HG02588 (cell line): ENCODE measurements around the gene PPP1R16B.
"Not testable (repeated sequence)": the region's sequence is repeated elsewhere in the genome, so short reads cannot be mapped to it uniquely, and the experiment has no call there.

ENCODE experiments used
- ATAC-seq: cut with Tn5 transposase; IDR thresholded peaks from one replicate; pipeline ENCODE4 v1.9.1; 2021; ENCODE audit warnings: mild to moderate bottlenecking, moderate library complexity; ENCODE audit not compliant: unreplicated experiment

PPP1R16B gene

GRCh38 chr20:38843346-38843745 lies 37.8 kb downstream of the PPP1R16B start:
- ATAC-seq = no peak

GRCh38 chr20:38844963-38845362 lies 39.5 kb downstream of the PPP1R16B start:
- ATAC-seq = no peak

- ATAC-seq = no peak
Measured at GRCh38 chr20:38847840-38848239, 42.3 kb downstream of the PPP1R16B start.

DNA sequence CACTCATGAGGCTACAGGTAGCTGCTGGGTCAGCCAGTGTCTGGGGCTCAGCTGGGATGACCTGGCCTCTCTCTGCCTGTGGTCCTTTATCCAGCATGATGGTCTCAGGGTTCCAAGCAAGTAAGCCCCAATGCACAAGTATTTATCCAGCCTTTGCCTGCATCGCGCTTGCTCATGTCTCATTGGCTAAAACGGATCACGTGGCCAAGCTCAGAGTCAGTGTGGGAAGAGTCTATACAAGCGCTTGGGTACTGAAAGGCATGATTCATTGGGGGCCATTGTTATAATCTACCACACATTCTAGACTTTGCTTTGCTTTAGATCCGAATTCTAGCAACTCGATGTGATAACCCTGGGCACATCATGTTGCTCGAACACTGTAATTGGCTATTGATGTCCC lies 48.3 kb downstream of the PPP1R16B start:
- ATAC-seq = no peak

GRCh38 chr20:38854654-38855066 lies 49.2 kb downstream of the PPP1R16B start:
- no peak for ATAC-seq

DNA sequence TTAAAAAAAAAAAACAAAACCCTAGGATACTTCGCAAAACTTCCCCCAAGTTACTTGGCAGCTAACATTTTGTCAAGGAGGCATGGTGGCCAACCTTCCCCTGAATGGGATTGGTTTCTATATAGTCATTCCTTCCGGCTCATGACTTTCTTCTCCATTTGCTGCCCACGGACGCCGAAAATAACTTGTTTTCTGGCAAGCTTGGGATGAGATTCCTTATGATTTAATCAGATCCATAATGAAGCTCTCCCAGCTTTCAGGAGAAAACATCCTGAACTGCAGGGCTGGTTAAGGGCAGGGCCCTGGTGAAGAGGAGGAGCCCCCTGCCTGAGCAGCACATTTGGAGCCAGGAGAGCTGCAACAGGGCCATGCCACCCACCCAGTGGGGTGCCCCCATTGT lies 49.9 kb downstream of the PPP1R16B start:
- ATAC-seq = no peak

DNA sequence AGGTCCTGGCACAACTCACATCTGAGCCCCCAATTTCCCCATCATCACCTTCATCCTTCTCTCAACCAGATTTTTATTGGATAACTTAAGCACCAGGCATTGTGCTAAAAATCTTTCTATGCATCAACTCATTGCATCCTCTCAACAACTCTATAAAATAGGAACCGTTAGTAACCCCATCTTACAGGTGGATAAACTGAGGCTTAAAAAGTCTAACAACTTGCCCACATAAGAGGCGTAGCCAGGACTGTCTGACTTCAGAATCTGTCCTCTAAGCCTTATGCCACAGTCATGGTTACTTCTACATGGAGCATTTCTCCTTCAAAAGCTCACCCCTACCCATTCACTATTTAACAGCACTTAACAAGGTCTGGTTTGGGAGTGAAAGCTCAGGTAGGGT lies 51.1 kb downstream of the PPP1R16B start:
- no peak for ATAC-seq

GRCh38 chr20:38857703-38858102 lies 52.2 kb downstream of the PPP1R16B start:
- no peak for ATAC-seq

DNA sequence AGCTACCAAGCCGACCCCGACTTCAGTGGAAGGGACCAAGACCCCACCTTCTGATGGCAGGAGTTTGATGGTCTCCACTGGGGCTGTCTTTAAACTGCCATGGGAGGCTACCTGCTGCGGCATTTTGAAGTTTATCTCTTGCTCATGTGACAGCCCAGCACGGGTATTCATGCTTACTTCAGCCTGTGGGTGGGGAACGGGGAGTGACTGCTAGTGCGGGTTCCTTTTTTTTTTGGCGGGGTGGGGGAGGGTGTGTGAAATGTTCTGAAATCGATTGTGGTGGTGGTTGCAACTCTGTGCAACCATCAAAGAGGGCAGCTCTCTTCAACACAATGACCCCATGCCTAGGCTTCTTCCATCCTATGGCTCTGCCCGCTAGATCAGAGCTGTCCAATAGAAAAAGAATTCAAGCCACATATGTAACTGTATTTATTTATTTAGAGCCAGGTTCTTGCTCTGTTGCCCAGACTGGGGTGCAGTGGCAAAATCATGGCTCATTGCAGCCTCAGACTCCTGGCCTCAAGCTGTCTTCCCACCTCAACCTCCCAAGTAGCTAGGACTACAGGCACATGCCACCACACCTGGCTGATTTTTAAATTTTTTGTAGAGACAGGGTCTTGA lies 53.7 kb downstream of the PPP1R16B start:
- no peak for ATAC-seq

DNA sequence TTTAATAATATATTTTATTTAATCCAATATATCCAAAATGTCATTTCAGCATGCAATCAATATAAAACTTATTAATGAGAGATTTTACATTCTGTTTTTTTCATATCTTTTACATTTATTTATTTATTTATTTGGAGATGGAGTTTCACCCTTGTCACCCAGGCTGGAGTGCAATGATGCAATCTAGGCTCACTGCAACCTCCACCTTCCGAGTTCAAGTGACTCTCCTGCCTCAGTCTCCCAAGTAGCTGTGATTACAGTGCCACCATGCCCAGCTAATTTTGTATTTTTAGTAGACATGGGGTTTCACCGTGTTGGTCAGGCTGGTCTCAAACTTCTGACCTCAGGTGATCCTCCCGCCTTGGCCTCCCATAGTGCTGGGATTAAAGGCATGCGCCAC lies 54.4 kb downstream of the PPP1R16B start:
- not testable (repeated sequence) for ATAC-seq

- no peak for ATAC-seq
Measured at GRCh38 chr20:38861071-38861401, 55.5 kb downstream of the PPP1R16B start.

GRCh38 chr20:38862226-38862625 lies 56.7 kb downstream of the PPP1R16B start:
- ATAC-seq = no peak

- ATAC-seq = peak; percentile 56
Measured at GRCh38 chr20:38863024-38863851, 57.7 kb downstream of the PPP1R16B start.

GRCh38 chr20:38864662-38865061 lies 59.2 kb downstream of the PPP1R16B start:
- ATAC-seq = no peak

DNA sequence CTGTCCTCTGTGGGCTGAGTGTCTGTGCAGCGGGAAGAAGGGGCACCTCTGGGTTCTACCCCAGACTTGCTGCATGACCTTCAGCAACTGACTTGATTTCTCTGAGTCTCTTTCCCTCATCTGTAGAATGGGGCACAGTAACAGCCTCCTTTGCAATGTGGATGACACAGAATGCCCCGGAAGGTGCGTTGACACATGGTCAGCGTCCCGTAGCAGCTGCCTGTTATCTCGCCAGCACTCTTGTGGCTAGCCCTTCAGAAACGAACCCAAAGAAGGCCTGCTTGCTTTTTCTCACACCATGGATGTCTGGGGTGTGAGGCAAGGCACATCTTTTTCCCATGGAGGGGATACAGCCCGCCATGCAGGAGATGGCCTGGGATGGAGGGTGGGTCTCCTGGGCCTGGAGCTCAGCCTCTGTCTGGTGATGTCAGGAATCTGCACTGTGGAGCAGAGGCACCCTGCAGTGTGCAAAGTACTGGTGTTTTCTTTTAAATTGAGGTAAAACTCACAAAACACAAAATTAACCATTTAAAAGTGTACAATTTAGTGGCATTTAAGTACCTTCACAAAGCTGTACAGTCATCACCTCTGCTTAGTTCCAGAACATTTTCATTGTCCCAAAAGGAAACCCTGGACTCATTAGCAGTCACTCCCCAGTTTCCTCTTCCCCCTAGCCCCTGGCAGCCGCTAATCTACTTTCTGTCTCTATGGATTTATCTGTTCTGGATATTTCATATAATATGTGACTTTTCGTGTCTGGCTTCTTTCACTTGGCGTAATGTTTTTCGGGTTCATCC lies 61.0 kb downstream of the PPP1R16B start:
- no peak for ATAC-seq

- no peak for ATAC-seq
Measured at GRCh38 chr20:38867062-38867359, 61.5 kb downstream of the PPP1R16B start.

GRCh38 chr20:38870733-38871559 lies 65.4 kb downstream of the PPP1R16B start:
- ATAC-seq = no peak

GRCh38 chr20:38871560-38871953 lies 66.1 kb downstream of the PPP1R16B start:
- ATAC-seq = no peak

DNA sequence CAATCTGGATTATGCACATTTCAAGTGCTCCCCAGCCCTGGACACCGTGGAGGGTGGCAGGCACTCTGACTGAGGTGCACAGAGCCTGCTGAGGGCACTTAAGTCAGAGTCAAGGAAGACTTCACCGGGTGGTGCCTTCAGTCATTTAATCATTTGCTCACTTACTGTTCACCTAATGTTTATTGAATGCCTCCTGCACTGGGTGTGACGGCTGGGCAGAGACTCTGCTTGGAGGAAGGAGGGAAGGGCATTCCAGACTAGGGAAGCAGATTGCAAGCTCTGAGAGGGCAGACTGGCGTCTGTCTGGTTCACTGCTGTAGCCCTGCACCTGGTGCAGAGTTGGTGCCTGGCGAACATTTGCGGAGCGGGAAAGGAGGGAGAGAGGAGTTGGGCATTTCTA lies 66.5 kb downstream of the PPP1R16B start:
- ATAC-seq = no peak

DNA sequence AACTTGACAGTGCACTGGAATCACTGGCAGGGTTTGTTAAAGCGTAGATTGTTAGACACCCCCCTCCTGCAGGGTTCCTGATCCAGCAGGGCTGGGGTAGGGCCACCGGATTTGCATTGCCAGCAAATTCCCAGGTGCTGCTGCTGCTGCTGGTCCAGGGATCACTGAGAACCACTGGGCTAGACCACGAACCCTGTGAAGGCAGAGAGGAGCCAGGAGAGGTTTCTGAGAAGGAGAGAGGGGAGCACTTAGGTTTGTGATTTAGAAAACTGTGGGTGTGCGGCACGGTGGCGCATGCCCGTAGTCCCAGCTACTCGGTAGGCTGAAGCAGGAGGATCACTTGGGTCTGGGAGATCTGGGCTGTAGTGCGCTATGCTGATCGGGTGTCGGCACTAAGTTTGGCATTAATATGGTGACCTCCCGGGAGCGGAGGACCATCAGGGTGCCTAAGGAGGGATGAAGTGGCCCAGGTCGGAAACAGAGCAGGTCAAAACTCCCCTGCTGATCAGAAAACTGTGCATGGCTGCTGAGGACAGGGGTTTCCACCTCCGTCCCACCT lies 67.1 kb downstream of the PPP1R16B start:
- ATAC-seq = peak; percentile 4

GRCh38 chr20:38873050-38873581 lies 67.6 kb downstream of the PPP1R16B start:
- peak; percentile 52 for ATAC-seq
